ENCODE measurements around the gene SEL1L.

SEL1L gene

GRCh38 chr14:81533536-81534343 is at the start of gene SEL1L:
SEL1L (minus strand) TSS chr14:81533853; CDS start chr14:81533744, 109 bp downstream.
- no peak for TF ChIP-seq CTCF (IDR thresholded peaks at IDR 0.05; ENCODE audit: insufficient read depth, low read depth, low read length, missing control alignments)
- DNase-seq (ENCODE audit: low read depth), result peak; percentile 100
- peak within 1 kb of the TSS; percentile 87 for H3K4me3 ChIP-seq (ENCODE audit: low read length)

- TF ChIP-seq CTCF (IDR thresholded peaks at IDR 0.05; ENCODE audit: insufficient read depth, low read depth, low read length, missing control alignments), result no peak
- peak; percentile 20 for DNase-seq (ENCODE audit: low read depth)
- no peak overlapping the region for H3K4me3 ChIP-seq (ENCODE audit: low read length)
Observed at GRCh38 chr14:81582420-81582819, 48.8 kb upstream of the SEL1L start.

GRCh38 chr14:81579115-81579514 is 45.5 kb upstream of the SEL1L start:
- no peak for DNase-seq (ENCODE audit: low read depth)
- no peak for TF ChIP-seq CTCF (IDR thresholded peaks at IDR 0.05; ENCODE audit: insufficient read depth, low read depth, low read length, missing control alignments)
- H3K4me3 ChIP-seq (ENCODE audit: low read length), result no peak overlapping the region

- no peak for TF ChIP-seq CTCF (IDR thresholded peaks at IDR 0.05; ENCODE audit: insufficient read depth, low read depth, low read length, missing control alignments)
Observed at GRCh38 chr14:81571437-81571836, 37.8 kb upstream of the SEL1L start.

GRCh38 chr14:81567302-81567701 is 33.6 kb upstream of the SEL1L start:
- no peak overlapping the region for H3K4me3 ChIP-seq (ENCODE audit: low read length)
- TF ChIP-seq CTCF (IDR thresholded peaks at IDR 0.05; ENCODE audit: insufficient read depth, low read depth, low read length, missing control alignments), result no peak
- DNase-seq (ENCODE audit: low read depth), result peak; percentile 5

More at GRCh38 chr14:81571437-81571836, 37.8 kb upstream of the SEL1L start:
- DNase-seq (ENCODE audit: low read depth), result peak; percentile 37
- H3K4me3 ChIP-seq (ENCODE audit: low read length), result no peak overlapping the region

GRCh38 chr14:81565441-81566290 is 32.0 kb upstream of the SEL1L start:
- peak; percentile 59 for DNase-seq (ENCODE audit: low read depth)
- peak; percentile 78 for TF ChIP-seq CTCF (IDR thresholded peaks at IDR 0.05; ENCODE audit: insufficient read depth, low read depth, low read length, missing control alignments)
- no peak overlapping the region for H3K4me3 ChIP-seq (ENCODE audit: low read length)
